Brain microvascular endothelial cell (primary cell): Measurements from ENCODE around the gene PTPRQ.

Experiments
- DNase-seq: peaks from one replicate; pipeline ENCODE4 v3.0.0-alpha.2; 2020
- H3K27ac ChIP-seq: fragments of 250-450 bp; sonication (Bioruptor Pico); 2 replicates; pipeline ENCODE4 v1.5.1; 2020; ENCODE audit warnings: mild to moderate bottlenecking, moderate library complexity
- H3K27me3 ChIP-seq: fragments of 250-450 bp; sonication (Bioruptor Pico); replicated peaks from 2 replicates; pipeline ENCODE4 v1.5.1; 2020; ENCODE audit warnings: mild to moderate bottlenecking
- H3K36me3 ChIP-seq: fragments of 250-450 bp; sonication (Bioruptor Pico); replicated peaks from 2 replicates; pipeline ENCODE4 v1.5.1; 2020; ENCODE audit warnings: mild to moderate bottlenecking
- H3K4me3 ChIP-seq: 2 replicates; pipeline ENCODE4 v1.5.1; 2011; ENCODE audit warnings: low read depth, mild to moderate bottlenecking, control low read depth, low read length, moderate library complexity
- CTCF ChIP-seq: IDR thresholded peaks from 2 replicates; pipeline ENCODE4 v1.5.1; 2011; ENCODE audit warnings: low read depth, mild to moderate bottlenecking, moderate library complexity, low read length, control low read depth, inconsistent platforms; ENCODE audit errors: missing control alignments
- in situ Hi-C: cut with HindIII; loops from 2 replicates; pipeline ENCODE4 v1.10.0; 2017; ENCODE audit warnings: low sequenced_read_pairs, low pct_ligation_motif_present

PTPRQ gene

GRCh38 chr12:80551897-80552296 is 107.9 kb downstream of the PTPRQ start:
- in situ Hi-C loops, result no loop called here
- H3K27me3 ChIP-seq, result no peaks in the 10 kb centered on the region
- no peak for TF ChIP-seq CTCF
- DNase-seq, result peak; percentile 94
- peak overlapping the region; percentile 48 for H3K27ac ChIP-seq
- H3K36me3 ChIP-seq, result no peaks in the 10 kb centered on the region
- H3K4me3 ChIP-seq, result no peak overlapping the region

- Histone ChIP-seq H3K4me3 (no peak overlapping the region), H3K27me3 (no peaks in the 10 kb centered on the region), H3K27ac (peak overlapping the region; percentile 61), H3K36me3 (no peaks in the 10 kb centered on the region)
- in situ Hi-C loops, result no loop called here
- DNase-seq, result peak; percentile 81
- TF ChIP-seq CTCF, result no peak
Measured at GRCh38 chr12:80553316-80553715, 109.3 kb downstream of the PTPRQ start.

GRCh38 chr12:80556566-80556965 is 112.5 kb downstream of the PTPRQ start:
- Histone ChIP-seq H3K36me3 (no peaks in the 10 kb centered on the region), H3K27ac (no peak overlapping the region), H3K27me3 (no peaks in the 10 kb centered on the region), H3K4me3 (no peak overlapping the region)
- in situ Hi-C loops, result no loop called here
- peak; percentile 28 for DNase-seq
- TF ChIP-seq CTCF, result no peak

- no peaks in the 10 kb centered on the region for H3K27me3 ChIP-seq
- in situ Hi-C loops, result no loop called here
- no peak overlapping the region for H3K4me3 ChIP-seq
- TF ChIP-seq CTCF, result no peak
- DNase-seq, result no peak
- no peaks in the 10 kb centered on the region for H3K36me3 ChIP-seq
- no peak overlapping the region for H3K27ac ChIP-seq
Measured at GRCh38 chr12:80559766-80560165, 115.7 kb downstream of the PTPRQ start.

GRCh38 chr12:80565271-80565670 is 121.2 kb downstream of the PTPRQ start:
- peak; percentile 25 for DNase-seq
- H3K27ac ChIP-seq, result peak overlapping the region; percentile 52
- H3K36me3 ChIP-seq, result no peaks in the 10 kb centered on the region
- in situ Hi-C loops, result no loop called here
- no peak for TF ChIP-seq CTCF
- no peaks in the 10 kb centered on the region for H3K27me3 ChIP-seq
- H3K4me3 ChIP-seq, result no peak overlapping the region

GRCh38 chr12:80567401-80567800 is 123.4 kb downstream of the PTPRQ start:
- H3K4me3 ChIP-seq, result no peak overlapping the region
- H3K27me3 ChIP-seq, result no peaks in the 10 kb centered on the region
- no peak for DNase-seq
- no peaks in the 10 kb centered on the region for H3K36me3 ChIP-seq
- no peak overlapping the region for H3K27ac ChIP-seq
- in situ Hi-C loops, result no loop called here
- TF ChIP-seq CTCF, result no peak
